ENCODE data around the gene KRT27.
"Not testable (repeated sequence)": the region's sequence is repeated elsewhere in the genome, so short reads cannot be mapped to it uniquely, and the experiment has no call there.

The KRT27 gene

GRCh38 chr17:40753804-40754203 is 28.5 kb downstream of the KRT27 start:
- no peak for DNase-seq

DNA sequence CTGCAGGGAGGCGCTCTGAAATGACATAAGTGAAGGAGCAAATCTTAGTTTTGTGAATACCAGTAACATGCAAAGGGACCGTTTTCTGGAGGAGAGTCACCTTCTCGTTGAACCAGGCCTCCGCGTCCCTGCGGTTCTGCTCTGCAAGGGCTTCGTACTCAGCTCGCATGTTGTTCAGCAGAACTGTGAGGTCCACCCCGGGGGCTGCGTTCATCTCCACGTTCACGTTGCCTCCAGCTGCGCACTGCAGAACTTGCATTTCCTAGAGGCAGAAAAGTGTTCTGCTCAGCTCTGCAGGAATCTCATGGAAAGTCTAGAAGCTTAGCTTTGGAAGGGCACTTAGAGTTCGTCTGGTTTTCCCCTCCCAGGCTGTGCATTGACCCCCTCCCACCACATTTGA is 31.3 kb downstream of the KRT27 start:
- no peak for DNase-seq

GRCh38 chr17:40750391-40750790 is 32.0 kb downstream of the KRT27 start:
- DNase-seq, result no peak

DNA sequence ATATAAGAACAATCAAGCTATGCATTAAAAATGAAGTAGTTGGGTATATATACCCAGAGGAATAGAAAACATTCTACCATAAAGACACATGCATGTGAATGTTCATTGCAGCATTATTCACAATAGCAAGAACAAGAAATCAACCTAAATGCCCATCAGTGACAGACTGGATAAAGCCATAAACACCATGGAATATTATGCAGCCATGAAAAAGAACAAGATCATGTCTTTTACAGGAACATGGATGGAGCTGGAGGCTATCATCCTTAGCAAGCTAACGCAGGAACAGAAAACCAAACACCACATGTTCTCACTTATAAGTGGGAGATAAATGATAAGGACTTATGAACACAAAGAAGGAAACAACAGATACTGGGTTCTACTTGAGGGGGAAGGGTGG is 33.7 kb downstream of the KRT27 start:
- DNase-seq, result not testable (repeated sequence)

GRCh38 chr17:40738553-40738952 is 43.8 kb downstream of the KRT27 start:
- no peak for DNase-seq

GRCh38 chr17:40735016-40735415 is 47.3 kb downstream of the KRT27 start:
- DNase-seq, result no peak

GRCh38 chr17:40734018-40734417 is 48.3 kb downstream of the KRT27 start:
- no peak for DNase-seq

DNA sequence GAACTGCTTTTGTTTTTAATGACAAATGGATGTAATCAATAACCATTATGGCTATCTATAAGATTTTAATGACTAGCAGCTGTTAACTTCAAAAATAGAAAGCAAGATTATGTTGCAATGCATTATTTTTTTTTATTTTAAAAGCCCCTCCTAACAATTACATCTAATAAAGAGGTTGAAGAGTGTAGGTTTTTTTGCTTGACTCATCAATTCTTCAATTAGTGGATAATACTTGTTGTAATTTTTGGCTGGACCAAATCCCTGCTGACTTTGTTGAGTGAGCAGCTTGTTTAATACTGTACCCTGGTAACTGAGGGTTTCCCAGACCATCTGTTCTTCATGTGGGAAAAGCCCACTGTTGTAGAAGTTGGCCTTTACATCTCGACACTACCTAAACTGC is 51.4 kb downstream of the KRT27 start:
- no peak for DNase-seq

DNA sequence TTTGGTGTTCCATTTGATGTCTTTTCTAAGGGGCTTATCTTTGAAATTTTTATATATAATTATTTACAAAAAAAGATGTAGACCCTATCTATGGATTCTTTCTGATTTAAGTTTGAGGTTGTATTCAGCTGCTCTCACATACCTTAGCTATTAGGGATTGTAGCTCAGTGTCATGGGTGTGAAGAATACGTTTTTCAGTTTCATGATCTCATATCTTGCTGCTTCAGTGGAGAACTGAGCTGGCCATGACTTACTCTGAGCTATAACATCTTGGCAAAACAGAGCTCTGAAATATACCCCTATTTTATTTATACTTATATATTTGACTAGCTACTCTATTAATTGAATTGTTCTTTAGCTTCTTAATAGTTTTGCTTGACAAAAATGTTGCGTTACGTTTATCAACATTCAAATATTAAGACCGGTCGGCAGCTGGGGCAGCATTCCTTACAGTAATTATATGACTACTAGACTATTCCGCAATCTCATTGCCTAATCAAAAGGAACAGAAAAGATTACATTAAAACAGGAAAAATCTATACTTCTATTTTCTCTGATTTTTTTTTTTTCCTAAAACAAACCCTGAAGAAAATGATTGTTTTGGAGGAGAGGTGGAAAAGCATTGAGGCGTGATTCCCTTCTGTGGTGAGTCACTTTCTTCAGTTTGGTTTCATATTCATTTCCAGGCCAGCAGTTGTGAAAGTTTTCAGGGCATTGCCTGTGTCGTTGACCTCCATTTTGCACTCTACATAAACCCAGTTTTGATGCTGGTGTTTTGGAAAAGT is 54.7 kb downstream of the KRT27 start:
- DNase-seq, result no peak

GRCh38 chr17:40726919-40727318 is 55.4 kb downstream of the KRT27 start:
- DNase-seq, result no peak

Measured in activated CD4-positive, alpha-beta T cell treated with anti-CD3 and anti-CD28 coated beads for 1 hour (primary cell).